GM12878 (cell line): Measurements from ENCODE around the gene CALM3. TPM values are rescaled to one million over a fixed set of nuclear protein-coding genes. Genes with fewer than 3 reads are reported as not detected.

ENCODE experiments used
- BCL11A ChIP-seq: IDR thresholded peaks from 2 replicates; pipeline ENCODE4 v1.6.1; 2011; ENCODE audit warnings: low read depth, low read length
- BRCA1 ChIP-seq: IDR thresholded peaks from 2 replicates; pipeline ENCODE4 v1.6.1; 2011; ENCODE audit warnings: low read depth, low read length, improper control_type of control experiment
- CEBPZ ChIP-seq: fragments of 150-350 bp; IDR thresholded peaks from 2 replicates; pipeline ENCODE4 v1.6.1; 2016; ENCODE audit warnings: low read depth, low read length
- CHD4 ChIP-seq: fragments of 200-600 bp; sonication (generic); IDR thresholded peaks from 2 replicates; pipeline ENCODE4 v1.6.1; 2016; ENCODE audit warnings: mild to moderate bottlenecking
- EED ChIP-seq: sonication (generic); IDR thresholded peaks from 2 replicates; pipeline ENCODE4 v1.6.1; 2016; ENCODE audit warnings: antibody characterized with exemption, low read depth
- EGR1 ChIP-seq, 2 experiments: IDR thresholded peaks; 1 replicate in 1 of 2; 2 replicates in 1 of 2; pipeline ENCODE4 v1.6.1; 2011 to 2012; ENCODE audit warnings: low read depth in 2 of 2, low read length in 2 of 2, borderline replicate concordance in 1 of 2, mild to moderate bottlenecking in 1 of 2, moderate library complexity in 1 of 2
- ELK1 ChIP-seq: IDR thresholded peaks from 2 replicates; pipeline ENCODE4 v1.6.1; 2012; ENCODE audit warnings: low read depth, low read length, improper control_type of control experiment
- HCFC1 ChIP-seq: fragments of 150-350 bp; IDR thresholded peaks from 2 replicates; pipeline ENCODE4 v1.6.1; 2014; ENCODE audit warnings: low read length
- IRF4 ChIP-seq: IDR thresholded peaks from 2 replicates; pipeline ENCODE4 v1.6.1; 2011; ENCODE audit warnings: low read depth, low read length
- RELA ChIP-seq: fragments of 450-650 bp; IDR thresholded peaks from 2 replicates; pipeline ENCODE4 v1.8.0; 2014; ENCODE audit warnings: borderline replicate concordance; ENCODE audit not compliant: partially characterized antibody
- SIN3A ChIP-seq: IDR thresholded peaks from 2 replicates; pipeline ENCODE4 v1.6.1; 2012; ENCODE audit warnings: low read depth, low read length, improper control_type of control experiment
- SIX5 ChIP-seq: IDR thresholded peaks from 2 replicates; pipeline ENCODE4 v1.6.1; 2011; ENCODE audit warnings: mild to moderate bottlenecking, low read depth, low read length, moderate library complexity; ENCODE audit not compliant: severe bottlenecking
- SMC3 ChIP-seq: IDR thresholded peaks from 2 replicates; pipeline ENCODE4 v1.6.1; 2011; ENCODE audit warnings: low read length, improper control_type of control experiment, borderline replicate concordance
- STAT3 ChIP-seq: IDR thresholded peaks from 2 replicates; pipeline ENCODE4 v1.6.1; 2011; ENCODE audit warnings: low read depth, low read length, improper control_type of control experiment
- ZNF24 ChIP-seq: fragments of 450-650 bp; IDR thresholded peaks from 2 replicates; pipeline ENCODE4 v1.6.1; 2017; ENCODE audit warnings: antibody characterized with exemption, mild to moderate bottlenecking
- polyA plus RNA-seq, 11 experiments: library from polyadenylated mRNA; depleted of rRNA in 4 of 11; unstranded in 6 of 11; stranded (reverse) in 5 of 11; fragments of >200 nt; fragmentation: Nextera tagmentation in 4 of 11; fragmentation: Illumina TruSeq in 1 of 11; extraction: Ambion mirVana in 4 of 11; extraction: Trizol in 1 of 11; gene quantifications; 1 replicate in 1 of 11; 2 replicates in 10 of 11; pipeline versions ENCODE4 v1.2.1 to v1.2.3, GENCODE V29; 2011 to 2016; ENCODE audit warnings: inconsistent platforms in 2 of 11, missing spikeins in 2 of 11, low read depth in 1 of 11
- total RNA-seq, 4 experiments: library from RNA; depleted of rRNA in 3 of 4; stranded (reverse); fragments of >200 nt in 3 of 4; fragmentation: Illumina TruSeq in 1 of 4; extraction: Trizol in 1 of 4; gene quantifications; 2 replicates each; pipeline versions ENCODE4 v1.2.1 to v1.2.3, GENCODE V29; 2013 to 2021
- TF ChIP-seq, protein P1 (sequence below), 3 experiments: IDR thresholded peaks in 2 of 3; conservative IDR thresholded peaks in 1 of 3; 2 replicates each; pipeline ENCODE4 v1.5.1; 2011; ENCODE audit warnings: low read depth in 3 of 3, low read length in 3 of 3, mild to moderate bottlenecking in 3 of 3, control low read depth in 2 of 3, moderate library complexity in 2 of 3, inconsistent platforms in 1 of 3, mixed read lengths in 1 of 3; ENCODE audit not compliant: control insufficient read depth in 2 of 3, insufficient read depth in 1 of 3; ENCODE audit errors: extremely low read depth in 1 of 3
- TF ChIP-seq, protein P2 (sequence below): IDR thresholded peaks from 2 replicates; pipeline ENCODE4 v1.6.1; 2012; ENCODE audit warnings: mild to moderate bottlenecking, low read depth, low read length
- TF ChIP-seq, protein P3 (sequence below): IDR thresholded peaks from 2 replicates; pipeline ENCODE4 v1.6.1; 2012; ENCODE audit warnings: low read depth, low read length, improper control_type of control experiment
- TF ChIP-seq, protein P4 (sequence below): IDR thresholded peaks from 2 replicates; pipeline ENCODE4 v1.6.1; 2011; ENCODE audit warnings: borderline replicate concordance, low read depth, mild to moderate bottlenecking, moderate library complexity, mixed read lengths, low read length; ENCODE audit not compliant: insufficient read depth; ENCODE audit errors: extremely low read length

Gene CALM3
- total and polyA plus RNA-seq, 10 of the 15 experiments (the other 5 are each of a cell fraction or from before 2014, with no cell fraction given): 164 to 849 (median 347) TPM

DNA sequence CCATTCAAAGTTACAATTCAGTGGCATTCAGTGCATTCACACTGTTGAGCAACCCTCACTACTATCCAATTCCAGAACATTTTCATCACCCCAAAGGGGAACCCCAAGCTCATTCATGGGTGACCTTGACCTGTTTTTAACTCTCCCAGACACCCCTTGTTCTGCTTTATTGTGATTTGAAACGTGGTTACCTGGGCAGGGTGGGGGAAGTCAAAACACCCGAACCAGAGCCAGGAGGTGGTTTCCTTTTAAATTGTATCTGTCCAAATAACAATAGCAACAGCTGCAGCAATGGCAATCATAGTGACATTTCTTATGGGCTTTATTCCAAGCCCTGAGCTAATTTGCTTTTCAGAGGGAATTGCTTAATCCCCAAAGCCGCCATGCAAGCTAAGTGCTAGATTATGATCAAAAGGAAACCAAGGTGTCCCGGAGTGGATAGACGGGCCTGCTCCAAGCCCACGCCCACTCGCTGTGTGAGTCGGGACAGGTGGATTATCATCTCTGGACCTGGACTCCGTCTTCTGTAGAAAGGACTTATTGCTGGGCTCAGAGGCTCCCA lies 17.6 kb downstream of the CALM3 start (continued):
- TF ChIP-seq BCL11A: 0 out of 2 replicates have a peak, but pooled peaks have one; percentile 28
- TF ChIP-seq CHD4: no peak
- no peak for TF ChIP-seq ZNF24
- TF ChIP-seq SIX5: no peak
- TF ChIP-seq, protein P1, sequence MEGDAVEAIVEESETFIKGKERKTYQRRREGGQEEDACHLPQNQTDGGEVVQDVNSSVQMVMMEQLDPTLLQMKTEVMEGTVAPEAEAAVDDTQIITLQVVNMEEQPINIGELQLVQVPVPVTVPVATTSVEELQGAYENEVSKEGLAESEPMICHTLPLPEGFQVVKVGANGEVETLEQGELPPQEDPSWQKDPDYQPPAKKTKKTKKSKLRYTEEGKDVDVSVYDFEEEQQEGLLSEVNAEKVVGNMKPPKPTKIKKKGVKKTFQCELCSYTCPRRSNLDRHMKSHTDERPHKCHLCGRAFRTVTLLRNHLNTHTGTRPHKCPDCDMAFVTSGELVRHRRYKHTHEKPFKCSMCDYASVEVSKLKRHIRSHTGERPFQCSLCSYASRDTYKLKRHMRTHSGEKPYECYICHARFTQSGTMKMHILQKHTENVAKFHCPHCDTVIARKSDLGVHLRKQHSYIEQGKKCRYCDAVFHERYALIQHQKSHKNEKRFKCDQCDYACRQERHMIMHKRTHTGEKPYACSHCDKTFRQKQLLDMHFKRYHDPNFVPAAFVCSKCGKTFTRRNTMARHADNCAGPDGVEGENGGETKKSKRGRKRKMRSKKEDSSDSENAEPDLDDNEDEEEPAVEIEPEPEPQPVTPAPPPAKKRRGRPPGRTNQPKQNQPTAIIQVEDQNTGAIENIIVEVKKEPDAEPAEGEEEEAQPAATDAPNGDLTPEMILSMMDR (IDR thresholded peaks at IDR 0.05 in 2 of 3, conservative IDR thresholded peaks at IDR 0.05 in 1 of 3; ENCODE audit: control insufficient read depth in 2 of 3, extremely low read depth in 1 of 3, insufficient read depth in 1 of 3, low read depth in 3 of 3, low read length in 3 of 3): no peak
- TF ChIP-seq HCFC1: no peak
- peak; percentile 67 for TF ChIP-seq EED
- TF ChIP-seq, protein P2, sequence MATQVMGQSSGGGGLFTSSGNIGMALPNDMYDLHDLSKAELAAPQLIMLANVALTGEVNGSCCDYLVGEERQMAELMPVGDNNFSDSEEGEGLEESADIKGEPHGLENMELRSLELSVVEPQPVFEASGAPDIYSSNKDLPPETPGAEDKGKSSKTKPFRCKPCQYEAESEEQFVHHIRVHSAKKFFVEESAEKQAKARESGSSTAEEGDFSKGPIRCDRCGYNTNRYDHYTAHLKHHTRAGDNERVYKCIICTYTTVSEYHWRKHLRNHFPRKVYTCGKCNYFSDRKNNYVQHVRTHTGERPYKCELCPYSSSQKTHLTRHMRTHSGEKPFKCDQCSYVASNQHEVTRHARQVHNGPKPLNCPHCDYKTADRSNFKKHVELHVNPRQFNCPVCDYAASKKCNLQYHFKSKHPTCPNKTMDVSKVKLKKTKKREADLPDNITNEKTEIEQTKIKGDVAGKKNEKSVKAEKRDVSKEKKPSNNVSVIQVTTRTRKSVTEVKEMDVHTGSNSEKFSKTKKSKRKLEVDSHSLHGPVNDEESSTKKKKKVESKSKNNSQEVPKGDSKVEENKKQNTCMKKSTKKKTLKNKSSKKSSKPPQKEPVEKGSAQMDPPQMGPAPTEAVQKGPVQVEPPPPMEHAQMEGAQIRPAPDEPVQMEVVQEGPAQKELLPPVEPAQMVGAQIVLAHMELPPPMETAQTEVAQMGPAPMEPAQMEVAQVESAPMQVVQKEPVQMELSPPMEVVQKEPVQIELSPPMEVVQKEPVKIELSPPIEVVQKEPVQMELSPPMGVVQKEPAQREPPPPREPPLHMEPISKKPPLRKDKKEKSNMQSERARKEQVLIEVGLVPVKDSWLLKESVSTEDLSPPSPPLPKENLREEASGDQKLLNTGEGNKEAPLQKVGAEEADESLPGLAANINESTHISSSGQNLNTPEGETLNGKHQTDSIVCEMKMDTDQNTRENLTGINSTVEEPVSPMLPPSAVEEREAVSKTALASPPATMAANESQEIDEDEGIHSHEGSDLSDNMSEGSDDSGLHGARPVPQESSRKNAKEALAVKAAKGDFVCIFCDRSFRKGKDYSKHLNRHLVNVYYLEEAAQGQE: no peak
- TF ChIP-seq STAT3: no peak
- no peak for TF ChIP-seq BRCA1
- TF ChIP-seq EGR1 (IDR thresholded peaks at IDR 0.05; ENCODE audit: borderline replicate concordance in 1 of 2, low read depth in 2 of 2, low read length in 2 of 2): no peak
- TF ChIP-seq, protein P3, sequence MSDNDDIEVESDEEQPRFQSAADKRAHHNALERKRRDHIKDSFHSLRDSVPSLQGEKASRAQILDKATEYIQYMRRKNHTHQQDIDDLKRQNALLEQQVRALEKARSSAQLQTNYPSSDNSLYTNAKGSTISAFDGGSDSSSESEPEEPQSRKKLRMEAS: no peak
- no peak for TF ChIP-seq IRF4
- TF ChIP-seq, protein P4, sequence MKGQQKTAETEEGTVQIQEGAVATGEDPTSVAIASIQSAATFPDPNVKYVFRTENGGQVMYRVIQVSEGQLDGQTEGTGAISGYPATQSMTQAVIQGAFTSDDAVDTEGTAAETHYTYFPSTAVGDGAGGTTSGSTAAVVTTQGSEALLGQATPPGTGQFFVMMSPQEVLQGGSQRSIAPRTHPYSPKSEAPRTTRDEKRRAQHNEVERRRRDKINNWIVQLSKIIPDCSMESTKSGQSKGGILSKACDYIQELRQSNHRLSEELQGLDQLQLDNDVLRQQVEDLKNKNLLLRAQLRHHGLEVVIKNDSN: no peak
- TF ChIP-seq SIN3A: 0 out of 2 replicates have a peak, but pooled peaks have one; percentile 41
- TF ChIP-seq SMC3: no peak; the same call in 1 of the 2 replicates
- no peak for TF ChIP-seq CEBPZ
- peak; percentile 19 for TF ChIP-seq RELA
- TF ChIP-seq ELK1: no peak
